HPDE6-E6E7 (cell line): ENCODE data around the gene PCK2.

Experiments used
- DNase-seq: peaks from one replicate; pipeline ENCODE4 v3.0.0; 2011; ENCODE audit warnings: missing footprints; ENCODE audit errors: extremely low spot score

Gene PCK2

DNA sequence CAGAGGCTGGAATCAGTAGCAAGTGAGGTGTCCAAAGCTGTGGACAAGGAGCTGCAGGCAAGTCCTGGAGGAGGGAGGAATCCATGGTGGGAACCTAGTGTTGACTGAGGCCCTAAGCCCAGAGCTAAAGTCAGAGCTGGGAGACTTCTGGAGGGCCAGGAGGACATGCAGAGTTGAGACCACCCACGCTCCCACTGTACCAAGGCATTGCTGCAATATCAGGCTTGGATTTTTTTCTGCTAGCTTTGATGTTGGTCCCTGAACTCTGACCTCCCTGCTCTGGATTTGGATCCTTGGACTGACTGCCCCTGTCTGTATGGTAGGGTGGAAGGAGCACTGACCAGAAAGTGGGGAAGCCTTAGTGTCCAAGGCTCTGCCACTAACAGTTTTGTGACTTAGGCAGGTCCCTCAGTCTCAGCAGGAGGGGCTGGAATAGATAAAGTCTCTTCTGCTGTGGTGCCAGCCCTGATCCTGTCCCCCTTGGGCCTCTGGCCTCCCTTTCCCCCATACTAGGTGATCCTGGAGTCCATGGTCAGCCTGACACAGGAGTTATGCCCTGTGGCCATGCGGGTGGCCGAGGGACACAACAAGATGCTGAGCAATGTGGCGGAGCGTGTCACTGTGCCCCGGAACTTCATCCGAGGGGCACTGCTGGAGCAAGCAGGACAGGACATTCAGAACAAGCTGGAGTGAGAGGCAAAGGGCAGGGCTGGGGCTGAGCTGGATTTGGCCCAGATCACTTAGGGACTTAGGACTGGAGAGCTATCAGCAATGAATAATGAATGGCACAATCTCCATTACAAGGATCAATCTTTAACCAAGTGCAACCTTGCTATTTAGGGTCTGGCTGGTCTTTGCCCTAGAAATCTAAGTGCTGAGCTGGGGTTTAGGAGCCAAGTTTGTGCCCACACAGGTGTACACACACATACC, 32.9 kb upstream of the PCK2 start:
- DNase-seq, result no peak

DNA sequence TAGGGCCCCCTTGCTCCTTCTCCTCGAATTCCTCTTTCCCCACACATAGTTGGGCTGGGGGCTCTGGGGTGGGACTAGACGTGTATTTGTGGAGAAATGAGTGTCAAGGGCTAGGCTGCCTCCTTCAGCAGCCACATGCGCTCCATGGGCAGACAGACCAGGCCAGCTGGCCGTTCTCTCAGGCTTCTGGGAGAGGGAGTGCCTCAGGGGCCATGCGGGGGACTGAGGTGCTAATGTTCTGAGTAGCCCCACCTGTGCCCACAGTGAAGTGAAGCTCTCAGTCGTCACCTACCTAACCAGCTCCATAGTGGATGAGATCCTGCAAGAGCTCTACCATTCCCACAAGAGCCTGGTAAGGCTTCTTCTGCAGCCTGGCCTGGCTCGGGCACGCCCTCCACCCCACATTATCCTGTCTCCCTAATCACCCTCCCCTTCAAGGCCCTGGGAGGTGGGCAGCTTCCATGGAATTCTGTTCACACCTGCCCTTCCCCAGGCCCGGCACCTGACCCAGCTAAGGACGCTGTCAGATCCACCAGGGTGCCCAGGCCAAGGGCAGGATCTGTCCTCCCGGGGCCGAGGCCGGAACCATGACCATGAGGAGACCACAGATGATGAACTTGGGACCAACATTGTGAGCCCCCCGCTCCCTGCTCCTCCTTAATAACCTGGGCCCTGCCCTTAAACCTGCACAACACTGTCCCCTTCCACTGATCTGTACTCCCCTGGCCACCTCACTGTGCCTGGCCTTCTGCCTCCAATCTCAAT, 31.7 kb upstream of the PCK2 start:
- no peak for DNase-seq

DNA sequence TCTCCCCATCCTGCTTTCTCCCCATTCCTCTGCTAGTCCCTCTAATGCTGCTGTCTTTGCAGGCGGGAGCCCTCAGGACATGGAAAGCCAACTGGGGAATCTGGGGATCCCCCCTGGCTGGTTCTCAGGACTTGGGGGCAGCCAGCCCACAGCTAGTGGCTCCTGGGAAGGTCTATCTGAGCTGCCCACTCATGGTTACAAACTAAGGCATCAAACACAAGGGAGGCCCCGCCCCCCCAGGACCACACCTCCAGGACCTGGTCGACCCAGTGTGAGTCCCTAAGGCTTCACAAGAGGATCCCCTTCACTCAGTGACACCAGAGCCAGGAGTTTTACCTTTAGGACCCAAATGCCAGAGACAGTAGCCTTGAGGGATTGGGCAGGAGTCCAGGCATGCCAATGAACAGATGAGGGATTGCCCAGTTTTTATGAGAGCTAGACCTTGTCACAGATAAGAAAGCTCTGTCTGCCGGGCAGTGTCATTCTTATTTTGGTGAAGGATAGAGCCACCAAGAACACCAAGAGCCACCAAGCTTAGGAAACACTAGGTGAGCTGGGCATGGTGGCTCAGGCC, 30.8 kb upstream of the PCK2 start:
- no peak for DNase-seq

DNA sequence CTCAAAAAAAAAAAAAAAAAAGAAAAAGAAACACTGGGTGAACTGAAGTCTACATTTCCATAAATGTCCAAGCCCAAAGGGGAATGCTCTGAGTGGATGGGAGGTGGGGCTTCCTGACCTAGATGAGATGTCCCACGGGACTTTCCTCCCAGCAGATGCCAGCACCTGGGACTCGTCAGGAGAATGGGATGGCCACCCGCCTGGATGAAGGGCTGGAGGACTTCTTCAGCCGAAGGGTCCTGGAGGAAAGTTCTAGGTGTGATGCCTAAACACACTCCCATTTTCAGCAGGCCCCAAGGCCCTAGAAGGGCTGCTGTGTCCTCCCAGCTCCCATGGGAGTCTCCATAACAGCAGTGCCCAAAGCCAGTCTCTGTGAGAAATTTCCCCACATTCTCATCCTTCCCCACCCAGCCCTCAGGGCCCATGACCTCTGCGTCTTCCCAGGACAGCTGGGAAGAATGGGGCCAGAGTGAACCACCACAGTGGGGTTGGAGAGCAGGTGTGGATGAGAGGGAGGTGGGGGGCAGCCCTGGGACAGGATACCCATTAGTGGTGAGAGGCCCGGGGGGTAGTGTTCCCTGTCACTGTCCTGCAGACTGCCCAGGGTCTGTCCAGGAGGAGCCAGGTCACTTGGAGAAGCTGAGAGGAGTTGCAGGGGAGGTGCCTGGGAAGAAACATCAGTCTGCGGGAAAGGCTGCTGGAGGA, 29.9 kb upstream of the PCK2 start:
- DNase-seq, result no peak

DNA sequence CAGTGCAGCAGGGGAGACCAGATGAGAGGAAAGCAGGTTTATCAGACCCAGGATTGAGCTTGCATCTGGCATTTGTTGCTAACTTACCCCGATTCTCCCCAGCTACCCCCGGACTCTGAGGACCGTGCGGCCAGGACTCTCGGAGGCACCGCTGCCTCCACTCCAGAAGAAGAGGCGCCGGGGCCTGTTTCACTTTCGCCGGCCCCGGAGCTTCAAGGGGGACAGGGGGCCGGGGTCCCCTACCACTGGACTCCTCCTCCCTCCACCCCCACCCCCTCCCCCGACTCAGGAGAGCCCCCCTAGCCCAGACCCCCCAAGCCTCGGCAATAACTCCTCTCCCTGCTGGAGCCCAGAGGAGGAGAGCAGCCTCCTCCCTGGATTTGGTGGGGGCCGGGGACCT, 29.3 kb upstream of the PCK2 start:
- no peak for DNase-seq

DNA sequence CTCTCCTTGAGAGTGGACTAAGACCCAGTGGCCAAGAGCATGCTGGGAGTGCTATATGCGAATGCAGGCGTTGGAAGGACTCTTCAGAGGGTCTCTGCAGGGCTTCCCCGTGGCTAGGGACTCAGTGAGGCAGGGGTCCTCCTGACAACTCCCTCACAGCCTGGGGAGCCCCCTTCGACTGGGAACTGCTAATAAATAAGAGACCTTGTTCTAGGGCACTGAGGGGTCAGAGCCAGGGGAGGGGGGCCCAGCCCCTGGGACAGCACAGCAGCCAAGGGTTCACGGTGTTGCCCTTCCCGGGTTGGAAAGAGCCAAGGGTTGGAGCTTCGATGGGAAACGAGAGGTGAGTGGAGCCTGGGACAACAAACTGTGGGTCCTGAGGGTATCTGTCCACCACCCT, 28.7 kb upstream of the PCK2 start:
- no peak for DNase-seq

DNA sequence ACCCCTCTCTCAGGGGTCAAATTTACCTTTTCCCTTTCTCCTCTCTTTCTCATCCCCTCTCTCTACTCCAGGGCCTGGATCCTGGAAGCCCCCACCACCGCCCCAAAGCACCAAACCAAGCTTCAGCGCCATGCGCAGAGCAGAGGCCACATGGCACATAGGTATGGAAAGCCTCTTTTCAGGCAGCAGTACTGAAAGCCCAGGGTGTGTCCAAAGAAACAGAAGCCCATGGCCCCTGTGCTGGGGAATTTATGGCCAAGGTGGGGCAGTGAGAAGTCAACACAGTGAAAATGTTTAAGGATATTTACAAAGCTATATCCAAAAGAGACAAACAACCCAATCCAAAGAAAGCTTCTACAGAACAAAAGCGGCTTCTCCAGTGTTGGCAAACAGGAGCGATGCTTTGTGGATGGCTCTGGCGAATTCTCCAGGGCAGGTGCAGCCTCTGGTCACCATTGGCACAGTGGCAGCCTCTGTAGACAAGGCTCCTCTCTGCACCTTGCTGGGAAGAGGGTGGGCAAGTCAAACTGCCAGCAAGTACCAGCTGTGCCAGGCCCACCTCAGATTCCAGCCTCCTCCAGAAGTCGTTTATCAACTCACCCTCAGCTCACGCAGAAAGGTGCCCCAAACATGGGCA, 27.5 kb upstream of the PCK2 start:
- DNase-seq, result no peak

DNA sequence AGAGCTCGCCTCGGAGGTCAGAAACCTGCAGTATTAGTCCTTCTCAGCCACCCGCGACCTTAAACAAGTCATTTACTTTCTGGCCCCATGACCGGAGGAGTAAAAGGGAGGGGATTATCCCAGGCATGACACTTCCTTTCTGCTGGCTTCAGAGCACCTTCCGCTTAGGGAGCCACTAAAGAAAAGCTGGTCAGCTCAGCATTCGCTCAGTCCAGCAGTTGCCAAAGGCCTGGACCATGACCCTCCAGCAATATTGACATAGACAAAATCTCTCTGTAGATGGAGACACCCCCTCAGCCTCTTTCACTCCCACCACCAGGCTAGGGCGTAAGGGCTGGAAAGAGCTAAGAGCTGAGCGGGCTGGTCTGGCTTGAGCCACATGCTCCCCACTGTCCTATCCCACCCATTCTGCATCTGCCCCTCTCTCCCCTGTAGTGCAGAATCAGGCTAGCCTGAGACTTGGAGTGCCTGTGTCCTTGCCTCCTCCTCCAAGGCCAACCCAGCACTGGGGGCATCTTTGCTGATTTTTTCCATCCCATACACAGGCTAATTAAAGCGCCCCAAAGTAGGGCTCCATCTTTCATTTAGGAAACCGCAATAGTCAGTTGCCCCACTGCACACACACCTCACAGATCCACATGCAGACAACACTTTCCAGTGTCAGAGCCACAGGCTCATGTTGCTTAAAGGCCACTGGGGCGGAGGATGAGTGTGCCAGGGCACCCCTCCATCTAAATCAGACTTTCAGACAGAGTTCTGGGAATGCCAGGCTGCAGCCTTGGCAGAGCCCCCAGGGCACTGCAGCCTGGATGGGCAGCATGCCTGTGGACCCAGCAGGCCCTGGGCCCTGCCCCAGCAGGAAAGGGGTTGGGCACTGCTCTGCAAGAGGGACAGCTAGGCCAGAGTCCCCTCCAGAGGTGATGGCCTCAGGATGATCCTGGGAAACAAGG, 26.7 kb upstream of the PCK2 start:
- no peak for DNase-seq

DNA sequence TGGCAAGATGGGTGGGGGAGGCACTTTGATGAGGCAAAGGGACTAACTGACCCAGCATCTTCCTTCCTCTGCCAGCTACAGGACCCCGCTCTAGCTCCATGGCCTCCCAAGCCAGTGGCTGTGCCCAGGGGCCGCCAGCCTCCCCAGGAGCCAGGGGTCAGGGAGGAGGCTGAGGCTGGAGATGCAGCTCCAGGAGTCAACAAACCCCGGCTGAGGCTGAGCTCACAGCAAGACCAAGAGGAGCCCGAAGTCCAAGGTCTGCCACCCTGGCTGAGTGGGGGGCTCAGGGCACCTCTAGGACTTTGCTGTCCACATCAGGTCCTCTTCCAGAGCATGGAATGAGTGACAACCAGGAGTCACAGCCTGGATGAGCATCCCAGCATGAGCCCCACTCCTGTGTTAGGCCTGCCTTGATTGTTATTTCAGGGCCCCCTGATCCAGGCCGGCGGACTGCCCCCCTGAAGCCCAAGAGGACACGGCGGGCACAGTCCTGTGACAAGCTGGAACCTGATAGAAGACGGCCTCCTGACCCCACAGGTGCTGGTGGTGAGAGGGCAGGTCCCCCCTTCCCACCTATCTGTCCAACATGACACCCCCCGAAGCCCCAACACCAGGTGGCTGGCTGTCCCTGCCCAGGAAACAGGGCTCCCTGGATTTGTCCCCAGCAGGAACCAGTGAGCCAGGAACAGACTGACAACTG, 25.2 kb upstream of the PCK2 start:
- no peak for DNase-seq

DNA sequence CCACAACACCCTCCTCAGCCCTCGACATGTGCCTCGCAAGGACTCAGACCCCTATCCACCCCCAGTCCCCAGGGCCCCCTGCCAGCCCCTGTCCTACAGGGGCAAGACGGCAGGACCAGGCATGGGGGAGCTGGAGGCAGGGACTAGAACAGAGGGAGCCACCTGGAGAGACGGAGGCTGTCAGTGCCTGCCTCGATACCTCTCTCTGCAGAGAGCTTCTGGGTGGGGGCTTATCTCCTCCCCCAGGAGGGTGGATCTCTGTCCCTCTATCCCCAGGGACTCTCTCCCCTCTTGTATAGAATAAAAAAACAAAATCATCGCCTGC, 24.7 kb upstream of the PCK2 start:
- DNase-seq, result no peak

DNA sequence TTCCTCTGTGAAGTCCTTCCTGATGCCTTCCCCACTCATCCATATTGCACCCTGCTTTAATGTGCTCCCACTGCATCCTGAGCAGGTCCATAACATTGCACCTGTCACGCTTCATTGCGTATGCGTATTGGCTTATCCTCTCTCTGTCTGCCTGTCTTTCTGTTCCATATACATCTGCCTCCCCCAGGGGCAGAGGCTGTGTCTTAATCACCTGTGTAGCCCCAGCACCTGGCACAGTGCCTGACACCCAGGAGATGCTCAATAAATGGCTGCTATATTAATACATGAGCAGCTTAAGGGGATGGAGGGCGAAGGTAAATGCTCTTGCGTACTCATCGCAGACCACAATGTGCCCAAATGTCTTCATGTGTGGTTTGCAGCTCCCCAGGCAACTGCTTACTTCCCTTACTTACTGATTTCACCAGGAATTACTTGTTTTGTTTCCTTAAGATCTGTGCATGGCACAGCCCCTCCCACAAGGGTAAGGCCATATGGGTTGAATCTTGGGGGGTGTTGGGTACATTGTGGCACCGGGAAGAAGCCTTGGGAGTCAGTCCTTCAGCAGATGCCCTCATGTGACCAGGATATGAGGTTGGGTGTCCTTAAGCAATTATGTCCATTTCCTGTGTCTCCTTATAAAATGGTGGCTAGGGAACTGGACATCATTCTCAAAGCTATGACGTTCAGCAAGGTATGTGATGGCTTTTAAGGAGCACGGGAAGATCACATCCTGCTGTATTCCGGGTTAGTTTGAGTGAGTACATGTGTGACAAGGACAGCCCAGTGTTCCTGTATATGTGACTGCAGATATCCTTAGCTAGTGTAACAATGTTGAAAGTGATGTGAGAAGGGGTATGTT, 23.6 kb upstream of the PCK2 start:
- no peak for DNase-seq

DNA sequence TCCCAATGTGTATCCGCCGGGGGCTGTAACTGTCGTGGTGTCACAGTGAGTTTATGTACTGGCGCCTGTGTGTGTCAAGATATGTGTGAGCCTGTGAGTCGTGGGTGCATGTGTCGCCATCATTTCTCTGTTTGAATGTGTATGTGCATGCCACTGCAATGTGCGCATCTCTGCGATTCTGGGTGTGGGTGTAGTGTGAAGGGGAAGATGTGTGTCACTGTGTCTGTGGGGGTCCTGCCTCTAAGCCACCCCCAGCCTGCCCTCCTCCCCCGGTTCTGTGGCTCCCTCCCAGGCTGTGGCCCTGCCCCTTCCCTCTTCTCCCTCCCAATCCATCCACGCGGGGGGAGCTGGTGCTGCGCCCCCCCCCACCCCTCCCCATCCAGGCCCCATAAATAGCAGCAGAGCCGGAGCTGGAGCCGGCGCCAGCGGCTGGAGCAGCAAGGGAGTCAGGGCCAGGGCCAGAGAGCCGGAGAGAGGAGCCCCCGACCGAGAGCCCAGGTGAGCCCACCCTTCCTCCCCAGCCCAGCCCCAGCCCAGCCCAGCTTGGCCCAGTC, 22.9 kb upstream of the PCK2 start, which contains the start of gene CPNE6:
Gene CPNE6 (plus strand): TSS at position 419 of the 554 bp plus-strand sequence. CDS start 1,375 bp downstream, outside the sequence.
- no peak for DNase-seq

DNA sequence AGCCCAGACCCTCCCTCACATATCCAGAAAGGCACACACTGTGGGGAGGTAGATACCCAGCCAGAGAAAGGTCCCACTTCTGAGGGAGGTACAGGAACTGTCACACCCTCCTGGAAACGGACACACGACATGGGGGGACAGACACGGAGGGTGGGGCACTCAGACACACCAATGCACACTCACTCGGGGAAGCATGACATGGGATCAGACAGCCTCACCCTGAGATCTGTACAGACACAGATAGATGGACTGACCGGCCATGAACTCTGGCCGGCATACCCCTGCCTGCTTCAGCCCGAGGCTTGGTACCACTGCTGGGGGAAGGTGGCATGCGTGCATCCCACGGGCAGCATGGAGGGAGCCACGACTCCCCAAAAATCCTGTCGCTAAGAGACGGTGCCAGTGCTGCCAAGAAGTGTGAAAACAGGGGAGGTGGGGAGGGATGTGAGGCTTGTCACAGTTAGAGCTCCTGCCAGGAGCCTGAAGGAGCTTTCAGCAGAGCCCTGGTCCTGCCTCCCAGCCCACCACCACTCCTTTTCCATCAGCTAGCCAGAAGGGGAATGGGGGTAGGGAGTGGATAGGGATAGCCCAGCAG, 22.2 kb upstream of the PCK2 start:
- DNase-seq, result no peak

DNA sequence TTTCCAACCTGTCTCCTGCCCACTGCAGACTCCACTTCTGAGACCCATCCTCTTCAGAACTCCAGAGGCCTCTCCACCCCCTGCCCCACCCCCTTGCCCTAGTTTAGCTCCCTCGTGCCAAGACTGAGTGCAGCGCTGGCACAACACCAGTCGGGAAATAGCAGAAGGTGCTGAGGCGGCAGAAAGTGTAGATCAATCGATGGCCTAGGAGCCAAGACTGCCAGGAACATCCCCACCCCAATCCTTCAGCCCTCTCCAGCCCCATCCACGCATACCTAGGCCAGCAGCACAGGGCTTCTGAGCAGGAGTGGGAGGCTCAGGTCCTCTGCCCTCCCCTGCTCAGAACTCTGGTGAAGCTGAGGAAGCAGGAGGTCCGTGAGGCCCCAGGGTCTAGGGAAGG, 21.7 kb upstream of the PCK2 start:
- no peak for DNase-seq

DNA sequence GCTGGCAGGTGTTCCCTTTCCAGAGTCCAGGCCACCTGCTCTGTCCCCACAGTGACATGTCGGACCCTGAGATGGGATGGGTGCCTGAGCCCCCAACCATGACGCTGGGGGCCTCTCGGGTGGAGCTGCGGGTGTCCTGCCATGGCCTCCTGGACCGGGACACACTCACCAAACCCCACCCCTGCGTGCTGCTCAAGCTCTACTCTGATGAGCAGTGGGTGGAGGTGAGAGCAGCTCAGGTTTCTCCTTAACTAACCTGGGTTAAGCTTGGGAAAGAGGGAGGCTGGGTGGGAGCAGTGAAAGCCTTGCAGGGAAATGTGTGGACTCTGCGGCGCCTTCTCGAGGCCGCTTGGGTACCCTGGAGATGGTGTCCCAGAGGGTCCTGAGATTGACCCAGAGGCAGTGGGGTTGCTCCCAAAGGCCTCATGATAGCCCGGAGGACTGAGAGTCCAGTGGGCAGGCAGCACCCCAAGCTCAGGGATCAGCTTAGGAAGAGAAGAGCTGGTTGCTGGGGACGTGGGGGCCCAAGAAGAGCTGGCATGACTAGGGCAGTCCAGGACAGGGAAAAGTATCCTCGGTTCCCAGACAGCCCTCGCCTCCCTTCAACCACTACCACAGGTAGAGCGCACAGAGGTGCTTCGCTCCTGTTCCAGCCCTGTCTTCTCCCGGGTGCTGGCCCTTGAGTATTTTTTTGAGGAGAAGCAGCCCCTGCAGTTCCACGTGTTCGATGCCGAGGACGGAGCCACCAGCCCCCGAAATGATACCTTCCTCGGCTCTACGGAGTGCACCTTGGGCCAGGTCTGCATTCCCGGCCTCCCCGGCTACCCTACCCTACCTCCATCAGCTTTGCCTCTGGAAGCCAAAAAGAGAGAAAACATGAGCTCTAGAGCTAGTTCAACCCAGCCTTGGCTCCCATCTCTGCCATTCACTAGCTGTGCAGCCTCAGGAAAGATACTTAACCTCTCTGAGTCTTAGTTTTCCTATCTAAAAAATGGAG, 20.9 kb upstream of the PCK2 start:
- no peak for DNase-seq

DNA sequence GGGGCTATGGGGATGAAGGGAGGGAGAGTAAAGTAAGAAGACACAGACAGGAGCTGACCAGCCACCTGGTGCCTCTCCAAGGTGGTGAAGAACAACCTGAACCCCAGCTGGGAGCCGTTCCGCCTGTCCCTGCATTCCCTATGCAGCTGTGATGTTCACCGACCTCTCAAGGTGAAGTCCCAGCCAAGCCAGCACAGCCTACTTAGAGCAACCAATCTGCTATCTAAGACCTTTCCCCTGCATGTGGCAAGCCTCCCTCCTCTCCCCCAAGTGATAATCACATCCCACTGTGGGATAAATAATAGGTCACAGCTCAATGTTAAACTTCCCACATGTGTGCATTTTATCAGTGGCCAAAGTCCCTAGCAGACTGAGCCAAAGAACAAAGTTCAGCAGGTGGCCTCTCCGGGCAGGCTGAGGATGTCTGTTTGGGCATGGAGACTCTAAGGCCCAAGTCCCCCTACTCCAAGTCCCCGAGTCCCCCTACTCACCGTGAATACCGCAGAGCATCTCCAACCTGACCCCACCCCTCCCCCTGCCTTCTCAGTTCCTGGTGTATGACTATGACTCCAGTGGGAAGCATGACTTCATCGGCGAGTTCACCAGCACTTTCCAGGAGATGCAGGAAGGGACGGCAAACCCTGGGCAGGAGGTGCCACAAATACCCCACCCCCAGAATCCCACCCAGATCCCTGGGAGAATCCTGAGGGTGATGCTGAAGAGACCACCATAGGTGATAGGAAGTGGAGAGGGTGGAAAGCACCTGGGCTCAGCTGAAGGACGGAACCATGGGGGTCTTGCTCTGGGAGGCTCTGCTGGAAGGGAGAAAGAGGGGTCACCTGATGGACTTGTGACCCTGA, 19.3 kb upstream of the PCK2 start:
- DNase-seq, result no peak
